ENCODE measurements around the gene RASAL2.
"Not testable (repeated sequence)": the region's sequence is repeated elsewhere in the genome, so short reads cannot be mapped to it uniquely, and the experiment has no call there.

The RASAL2 gene

DNA sequence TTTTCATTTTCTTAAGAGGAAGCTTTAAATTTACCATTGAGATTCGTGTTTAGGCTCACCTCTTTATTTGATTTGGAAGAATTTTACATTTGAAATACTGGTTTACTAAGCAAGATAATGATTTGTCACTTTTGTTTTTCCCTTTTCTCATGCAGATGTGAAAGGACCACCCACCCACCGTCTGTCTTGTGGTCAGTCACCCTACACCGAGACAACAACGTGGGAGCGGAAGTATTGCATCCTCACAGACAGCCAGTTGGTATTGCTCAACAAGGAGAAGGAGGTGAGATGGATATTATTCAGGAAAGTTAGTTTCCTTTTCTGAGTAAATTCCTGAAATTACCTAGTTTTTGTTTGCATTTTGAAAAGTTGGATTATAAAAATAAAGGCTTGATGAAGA is 189.5 kb downstream of the RASAL2 start:
- DNase-seq (ENCODE audit: low read depth in 2 of 2) = no peak

DNA sequence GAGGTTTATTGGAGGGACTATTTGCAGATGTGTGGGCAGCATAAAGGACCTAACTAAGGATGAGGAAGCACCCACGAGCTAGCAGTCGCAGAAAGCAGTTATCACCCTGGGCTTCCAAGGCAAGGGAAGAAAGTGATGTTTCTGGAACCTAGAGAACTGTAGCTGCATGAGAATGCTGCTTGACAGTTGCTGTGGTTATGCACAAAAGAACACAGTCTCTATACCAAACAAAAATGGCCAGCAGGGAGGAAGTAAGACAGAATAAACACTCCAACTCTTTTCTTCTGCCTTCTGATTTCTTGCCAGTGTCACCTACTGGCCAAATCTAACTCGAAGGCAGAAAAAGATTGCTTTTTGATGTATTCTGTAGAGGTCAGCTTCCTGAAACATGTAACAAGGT is 190.2 kb downstream of the RASAL2 start:
- DNase-seq (ENCODE audit: low read depth in 2 of 2) = no peak

DNA sequence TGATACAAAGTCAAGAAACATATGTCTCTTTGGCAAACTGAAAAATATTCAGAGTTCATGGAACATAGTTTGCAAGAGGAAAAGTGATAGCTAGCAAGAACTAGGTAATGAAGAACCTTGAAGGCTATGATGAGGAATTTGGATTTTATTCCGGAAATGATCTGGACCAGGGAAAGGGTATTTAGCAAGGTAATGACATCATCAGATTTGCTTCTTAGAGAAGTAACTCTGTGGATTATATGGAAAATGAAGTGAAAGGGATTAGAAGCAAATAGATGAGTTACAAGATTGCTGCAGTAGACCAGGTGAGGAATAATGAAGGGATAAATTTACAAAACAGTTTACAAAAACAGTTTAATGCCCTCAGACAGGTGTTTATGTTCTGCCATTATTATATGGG is 197.3 kb downstream of the RASAL2 start:
- DNase-seq (ENCODE audit: low read depth in 2 of 2) = no peak

DNA sequence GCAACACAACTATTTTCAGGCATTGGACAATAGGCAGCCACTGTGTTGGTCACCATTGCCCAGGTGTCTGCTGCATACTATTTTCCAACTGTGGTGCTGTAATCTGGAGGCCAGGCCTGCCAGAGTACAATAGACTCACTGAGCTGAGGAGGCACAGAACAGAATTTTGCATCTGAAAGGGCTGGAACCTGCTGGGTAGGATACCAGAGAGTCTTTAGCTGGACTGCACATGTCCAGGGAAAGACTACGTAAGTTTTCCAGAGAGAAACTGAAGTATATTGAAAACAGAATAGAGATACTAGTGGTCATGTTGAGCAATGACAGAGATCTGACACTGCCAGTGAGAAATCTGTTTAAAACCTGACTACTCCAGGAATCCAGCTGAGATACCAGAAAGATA is 200.8 kb downstream of the RASAL2 start:
- DNase-seq (ENCODE audit: low read depth in 2 of 2) = no peak

DNA sequence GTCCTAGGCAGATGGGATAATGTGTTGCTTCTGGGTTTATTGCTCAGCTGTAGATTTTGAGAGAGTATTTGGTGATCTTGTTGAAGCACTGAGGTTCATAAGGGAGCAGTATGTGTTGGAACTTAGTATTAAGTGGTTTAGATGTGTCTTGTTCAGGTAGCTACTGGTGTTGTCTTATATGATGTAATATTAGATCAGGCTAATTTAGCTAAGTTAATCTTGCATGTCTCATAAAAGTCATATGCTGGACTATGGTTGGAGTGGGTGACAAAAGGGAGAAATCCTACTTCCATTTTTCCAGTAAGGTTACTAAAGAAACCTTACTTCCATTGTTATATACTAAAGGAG is 206.4 kb downstream of the RASAL2 start:
- no peak for DNase-seq (ENCODE audit: low read depth in 2 of 2)

DNA sequence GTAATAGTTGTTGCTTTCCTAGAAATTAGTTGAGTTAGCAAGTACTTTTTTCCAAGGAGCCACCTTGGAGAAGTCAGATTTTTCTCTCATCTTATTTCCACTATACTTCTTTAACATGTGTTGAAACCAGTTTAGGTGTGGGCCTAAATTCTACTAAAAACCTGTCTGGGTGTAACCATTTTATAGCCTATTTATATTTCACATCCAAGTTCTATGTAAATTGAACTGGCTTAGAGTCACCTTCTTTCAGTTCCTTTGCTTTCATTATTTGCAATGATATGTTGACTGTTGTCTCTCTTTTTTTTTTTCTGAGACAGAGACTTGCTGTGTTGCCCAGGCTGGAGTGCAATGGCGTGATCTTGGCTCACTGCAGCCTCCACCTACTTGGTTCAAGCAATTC is 207.2 kb downstream of the RASAL2 start:
- DNase-seq (ENCODE audit: low read depth in 2 of 2) = no peak

DNA sequence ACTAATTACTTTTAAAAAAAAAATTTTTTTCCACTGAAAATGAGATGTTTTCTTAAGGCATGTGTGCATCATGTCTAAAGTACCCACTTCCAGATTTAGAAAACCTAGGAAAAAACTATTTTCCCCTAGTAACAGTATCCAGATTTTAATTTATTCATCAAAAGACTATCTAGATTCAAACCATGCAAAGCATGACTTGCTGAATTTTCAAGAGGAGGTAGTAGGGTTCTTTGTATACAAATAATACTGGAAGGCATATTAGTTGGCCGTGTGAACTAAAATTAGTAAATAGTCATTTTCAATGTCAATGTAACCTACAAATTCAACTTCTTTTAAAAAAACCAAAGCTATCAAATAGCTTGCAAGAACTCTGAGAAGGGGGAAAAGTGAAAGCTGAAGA is 213.4 kb downstream of the RASAL2 start:
- DNase-seq (ENCODE audit: low read depth in 2 of 2) = no peak

DNA sequence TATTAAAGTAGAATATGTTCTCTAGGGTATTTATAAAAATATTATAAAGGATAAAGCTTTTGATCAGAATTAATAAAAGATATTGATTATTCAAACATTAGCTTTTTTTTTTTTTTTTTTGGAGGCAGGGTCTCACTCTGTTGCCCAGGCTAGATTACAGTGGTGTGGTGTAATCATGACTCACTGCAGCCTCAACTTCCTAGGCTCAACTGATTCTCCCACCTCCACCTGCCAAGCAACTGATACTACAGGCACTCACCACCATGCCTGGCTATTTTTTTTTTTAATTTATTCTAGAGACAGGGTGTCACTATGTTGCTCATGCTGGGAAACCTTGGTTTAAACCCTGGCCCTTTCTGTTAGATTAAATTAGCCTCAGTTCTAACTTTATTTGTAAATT is 214.5 kb downstream of the RASAL2 start:
- no peak for DNase-seq (ENCODE audit: low read depth in 2 of 2)

DNA sequence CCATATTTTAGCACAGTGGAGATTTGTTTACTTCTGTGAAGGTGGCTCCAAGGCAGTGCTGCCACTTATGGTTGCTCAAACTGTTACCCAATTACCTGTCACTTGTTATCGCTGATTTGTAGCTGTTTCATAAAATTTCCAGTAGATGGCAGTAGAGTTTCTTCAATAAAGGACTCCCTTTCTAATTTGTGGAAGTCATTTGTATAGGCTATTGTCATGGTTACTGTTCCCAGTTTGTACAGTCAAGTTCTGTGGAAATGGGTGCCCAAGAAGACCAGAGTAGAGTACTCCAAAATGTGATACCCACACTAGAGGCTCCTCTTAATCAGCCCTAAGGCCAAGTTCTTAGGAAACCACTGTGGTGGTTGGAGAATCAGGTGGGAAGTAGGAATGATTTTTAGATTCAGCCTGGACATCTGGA is 216.8 kb downstream of the RASAL2 start:
- DNase-seq (ENCODE audit: low read depth in 2 of 2) = no peak

DNA sequence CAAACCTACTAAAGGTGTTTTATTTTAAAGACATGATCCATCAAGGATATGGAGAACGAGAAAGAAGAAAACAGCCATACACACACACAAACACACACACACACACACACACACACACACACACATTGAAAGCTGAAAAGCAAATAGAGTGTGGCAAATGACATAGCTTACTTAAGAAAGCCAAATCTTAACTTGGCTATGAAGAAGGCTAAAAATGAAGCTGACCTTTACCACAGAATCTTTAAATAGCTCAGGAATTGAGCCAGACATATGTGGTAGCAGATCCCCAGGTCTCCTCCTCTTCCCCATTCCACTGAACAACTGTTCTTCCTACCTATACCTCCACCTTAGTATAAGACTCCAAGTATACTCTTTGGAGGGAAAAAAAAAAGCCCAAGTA is 217.3 kb downstream of the RASAL2 start:
- DNase-seq (ENCODE audit: low read depth in 2 of 2) = no peak

DNA sequence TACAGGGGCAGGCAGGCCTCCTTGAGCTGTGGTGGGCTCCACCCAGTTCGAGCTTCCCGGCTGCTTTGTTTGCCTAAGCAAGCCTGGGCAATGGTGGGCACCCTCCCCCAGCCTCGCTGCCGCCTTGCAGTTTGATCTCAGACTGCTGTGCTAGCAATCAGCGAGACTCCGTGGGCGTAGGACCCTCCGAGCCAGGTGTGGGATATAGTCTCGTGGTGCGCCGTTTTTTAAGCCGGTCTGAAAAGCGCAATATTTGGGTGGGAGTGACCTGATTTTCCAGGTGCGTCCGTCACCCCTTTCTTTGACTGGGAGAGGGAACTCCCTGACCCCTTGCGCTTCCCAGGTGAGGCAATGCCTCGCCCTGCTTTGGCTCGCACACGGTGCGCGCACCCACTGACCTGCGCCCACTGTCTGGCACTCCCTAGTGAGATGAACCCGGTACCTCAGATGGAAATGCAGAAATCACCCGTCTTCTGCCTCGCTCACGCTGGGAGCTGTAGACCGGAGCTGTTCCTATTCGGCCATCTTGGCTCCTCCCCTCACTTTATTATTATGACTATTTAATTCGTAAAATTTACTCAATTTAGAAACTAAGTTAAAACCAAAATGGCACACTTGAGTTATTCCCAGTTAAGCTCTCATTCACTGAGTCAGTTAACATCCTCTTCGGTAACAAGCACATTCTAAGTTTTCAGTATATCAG is 226.5 kb downstream of the RASAL2 start:
- DNase-seq (ENCODE audit: low read depth in 2 of 2) = not testable (repeated sequence)

DNA sequence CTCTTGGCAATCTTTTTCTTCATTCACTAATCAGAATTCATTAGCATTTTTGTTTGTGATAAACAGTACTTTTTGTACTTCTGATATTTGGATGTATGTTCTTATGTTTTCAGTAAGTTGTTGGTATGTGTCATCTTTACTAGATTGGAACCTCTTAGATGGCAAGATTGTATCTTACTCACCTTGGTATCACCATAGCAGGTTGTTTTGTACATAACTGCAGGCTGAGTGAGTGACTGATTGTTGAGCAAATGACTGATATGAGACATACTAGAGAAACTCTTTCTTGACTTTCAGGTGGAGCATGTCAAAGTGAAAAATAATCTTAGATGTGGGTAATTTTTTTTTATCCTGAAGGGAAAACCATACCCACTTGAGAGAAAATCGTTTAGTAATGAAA is 229.2 kb downstream of the RASAL2 start:
- no peak for DNase-seq (ENCODE audit: low read depth in 2 of 2)

DNA sequence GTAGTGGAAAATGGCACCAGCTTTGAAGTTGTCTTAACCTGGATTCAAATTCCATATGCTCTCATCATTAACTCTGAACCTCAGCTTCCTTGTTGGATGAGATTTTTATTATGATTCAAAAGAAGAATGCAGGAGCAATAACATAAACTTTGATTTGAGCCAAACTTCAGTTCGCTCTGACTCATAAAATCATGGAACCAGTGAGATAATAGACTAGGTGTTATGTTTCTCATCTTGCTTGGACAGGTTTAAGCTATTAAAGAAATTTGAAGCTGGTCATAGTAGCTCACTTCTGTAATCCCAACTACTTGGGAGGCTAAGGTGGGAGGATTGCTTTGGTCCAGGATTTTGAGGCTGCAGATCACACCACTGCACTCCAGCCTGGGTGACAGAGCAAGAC is 230.1 kb downstream of the RASAL2 start:
- DNase-seq (ENCODE audit: low read depth in 2 of 2) = no peak

DNA sequence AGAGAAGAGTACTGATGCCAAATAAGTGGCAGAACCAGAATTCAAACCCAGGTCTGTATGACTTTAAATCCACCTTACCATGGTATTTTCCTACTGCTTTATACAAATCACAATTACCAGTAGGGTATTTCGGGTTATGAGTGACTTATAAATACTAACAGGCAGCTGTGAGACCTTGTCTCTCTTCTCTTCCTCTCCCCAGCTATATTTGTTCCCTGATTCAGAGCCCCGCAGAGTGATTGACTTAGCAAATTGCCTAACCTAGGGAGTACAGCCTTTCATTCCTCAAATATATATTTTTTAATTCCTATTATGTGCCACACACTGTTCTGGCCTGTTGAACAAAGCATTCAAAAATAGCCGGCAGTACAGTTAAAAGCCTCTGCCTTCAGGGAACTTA is 234.8 kb downstream of the RASAL2 start:
- no peak for DNase-seq (ENCODE audit: low read depth in 2 of 2)

DNA sequence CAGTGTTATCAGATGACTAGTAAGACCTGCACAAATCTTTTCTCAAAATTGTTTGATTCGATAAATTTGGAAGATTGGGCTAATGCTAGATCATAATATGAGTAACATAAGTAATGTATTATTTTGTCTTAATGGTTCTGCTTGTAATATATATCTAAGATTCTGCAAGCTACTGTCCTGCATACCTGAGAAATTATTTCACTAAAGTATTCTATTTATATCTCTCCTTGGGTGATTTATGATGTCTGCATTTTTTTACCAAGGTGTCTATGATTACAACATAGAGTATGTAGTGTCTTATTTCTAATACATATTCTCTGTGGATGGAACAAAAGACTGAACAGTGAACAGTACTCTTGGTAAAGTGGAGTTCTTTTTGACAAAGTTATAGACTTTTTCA is 236.2 kb downstream of the RASAL2 start:
- no peak for DNase-seq (ENCODE audit: low read depth in 2 of 2)

DNA sequence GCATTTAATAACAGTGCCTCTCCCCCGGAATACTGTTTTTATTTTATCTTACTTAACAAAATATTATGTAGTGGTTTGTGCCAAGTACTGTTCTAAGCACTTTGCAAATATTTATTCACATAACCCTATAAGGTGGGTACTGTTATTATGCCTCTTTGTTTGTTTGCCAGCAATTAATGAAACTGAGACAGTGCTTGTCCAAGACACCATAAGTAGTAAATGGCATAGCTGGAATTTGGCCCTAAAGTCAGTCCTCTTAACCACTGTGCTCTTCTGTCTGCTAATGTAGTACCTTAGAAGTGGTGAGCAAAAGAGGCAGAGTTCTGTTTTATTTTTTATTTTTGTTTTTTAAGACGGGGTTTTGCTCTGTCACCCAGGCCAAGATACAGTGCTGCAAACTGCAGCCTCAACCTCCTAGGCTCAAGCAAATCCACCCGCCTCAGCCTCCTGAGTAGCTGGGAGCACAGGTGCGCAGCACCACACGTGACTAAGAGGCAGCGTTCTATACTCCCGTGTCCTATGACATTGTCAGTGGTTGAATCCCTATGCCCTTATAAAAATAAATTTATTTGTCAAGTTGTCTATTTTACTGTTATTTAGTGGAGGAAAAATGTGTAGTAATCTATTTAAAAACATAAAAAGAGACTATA is 237.1 kb downstream of the RASAL2 start:
- no peak for DNase-seq (ENCODE audit: low read depth in 2 of 2)

DNA sequence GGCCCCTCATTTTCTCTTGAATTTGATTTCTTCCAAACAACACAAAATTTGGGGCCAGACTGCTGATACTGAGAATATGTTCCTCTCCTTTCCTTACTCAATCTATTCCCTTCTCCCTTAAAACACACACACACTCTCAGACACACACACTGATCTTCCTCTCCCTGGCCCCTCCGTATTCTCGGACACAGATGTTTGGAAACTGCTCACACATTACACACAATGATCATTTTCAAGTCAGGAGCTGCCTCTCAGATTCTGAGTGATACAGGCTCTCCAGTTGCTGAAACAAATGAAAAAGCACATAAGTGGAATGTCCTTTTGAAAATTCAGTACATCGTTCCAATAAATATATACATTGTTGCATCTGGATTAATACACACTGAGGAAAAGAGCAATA is 241.5 kb downstream of the RASAL2 start:
- no peak for DNase-seq (ENCODE audit: low read depth in 2 of 2)

DNA sequence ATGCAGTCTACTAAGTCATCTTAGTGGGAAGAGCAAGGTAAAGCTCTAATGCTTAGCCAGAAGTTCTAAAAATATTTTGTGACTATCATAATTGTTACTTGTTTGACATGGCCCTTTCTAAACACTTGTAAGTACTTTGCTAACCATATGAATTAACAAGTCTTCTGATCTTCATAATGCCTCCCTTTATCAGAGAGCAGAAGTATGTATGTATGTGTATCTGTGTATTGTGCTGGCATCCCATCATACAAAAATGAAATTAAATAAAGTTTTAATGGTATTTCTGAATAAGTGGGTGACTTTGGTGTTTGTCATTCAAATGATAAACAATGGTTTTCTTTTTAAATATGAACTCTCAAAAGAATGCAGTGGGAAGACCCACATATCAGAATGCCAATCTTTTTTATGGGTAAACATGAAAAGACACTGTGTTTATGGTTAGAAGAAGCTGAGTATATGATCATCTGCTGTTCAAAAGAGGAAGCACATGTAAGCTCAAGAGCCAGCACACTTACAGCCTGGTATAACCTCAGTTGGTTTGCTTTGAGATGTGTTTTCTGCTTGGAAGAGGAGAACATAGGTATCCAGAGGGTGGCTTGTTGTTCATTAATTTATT is 243.3 kb downstream of the RASAL2 start:
- no peak for DNase-seq (ENCODE audit: low read depth in 2 of 2)

DNA sequence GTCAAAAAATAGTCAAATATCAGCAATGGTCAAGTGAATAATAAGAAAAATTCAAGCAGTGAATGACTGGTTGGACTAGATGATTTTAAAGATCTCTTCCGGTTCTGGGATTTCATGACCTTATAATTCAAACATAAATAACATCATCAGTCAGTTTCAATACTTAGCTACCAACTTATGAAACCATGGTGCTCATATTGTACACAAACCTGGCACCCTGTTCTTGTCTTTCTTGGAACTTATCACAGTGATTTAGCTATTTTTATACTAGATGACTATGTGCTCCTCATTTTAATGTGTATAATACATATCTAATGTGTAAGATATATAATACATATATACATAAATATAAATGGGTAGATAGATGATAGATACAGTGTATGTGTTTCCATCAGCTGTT is 245.9 kb downstream of the RASAL2 start:
- no peak for DNase-seq (ENCODE audit: low read depth in 2 of 2)

DNA sequence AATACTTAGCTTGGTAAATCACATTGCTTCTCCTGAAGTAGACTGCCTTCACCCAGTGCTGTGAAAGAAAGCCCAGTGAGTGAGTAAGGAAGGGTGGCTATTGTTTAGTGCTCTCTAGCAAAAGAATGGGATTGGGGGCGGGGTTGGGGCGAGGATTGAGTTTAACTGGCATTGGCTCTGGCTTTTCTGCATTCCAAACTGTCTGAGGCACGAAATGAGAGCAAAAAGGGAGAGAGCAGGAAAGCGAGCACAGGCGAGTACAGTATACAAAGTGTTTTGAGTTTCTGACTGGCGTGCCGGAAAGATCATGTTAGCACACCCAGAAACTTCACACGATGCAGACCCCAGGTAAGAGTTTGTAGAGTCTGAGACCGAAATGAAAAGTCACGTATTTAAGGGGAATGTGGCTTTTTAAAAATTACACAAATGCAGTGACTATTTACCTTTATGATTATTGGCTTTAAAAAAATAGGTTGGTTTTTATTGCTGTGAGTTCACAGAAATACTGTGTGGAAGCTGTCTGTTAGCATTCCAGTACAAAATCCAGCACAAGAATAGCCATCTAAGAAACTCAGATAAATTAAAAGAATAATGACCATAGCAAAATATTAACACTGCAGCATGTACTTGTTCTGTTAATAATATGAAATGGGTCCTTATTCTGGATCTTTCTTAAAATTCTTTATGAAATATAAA is 247.5 kb downstream of the RASAL2 start:
- no peak for DNase-seq (ENCODE audit: low read depth in 2 of 2)

DNA sequence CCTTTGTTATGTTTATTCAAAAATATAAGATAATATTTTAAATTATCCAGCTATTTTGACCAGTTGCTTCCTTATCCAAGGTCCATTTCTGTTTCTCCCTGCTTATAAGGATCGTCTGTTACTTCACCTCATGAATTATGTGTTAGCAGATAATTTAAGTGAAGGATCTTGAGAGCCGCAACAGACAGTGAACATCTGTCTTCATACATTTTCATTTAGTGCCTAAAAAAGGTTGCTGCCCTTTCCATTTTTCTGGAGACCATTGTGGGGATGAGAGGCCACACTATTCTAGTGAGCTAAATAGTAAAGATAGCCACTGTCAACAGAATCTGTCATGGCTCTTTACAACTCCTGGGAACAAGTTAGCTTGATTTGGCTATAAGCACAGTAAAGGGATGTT is 248.8 kb downstream of the RASAL2 start:
- no peak for DNase-seq (ENCODE audit: low read depth in 2 of 2)

DNA sequence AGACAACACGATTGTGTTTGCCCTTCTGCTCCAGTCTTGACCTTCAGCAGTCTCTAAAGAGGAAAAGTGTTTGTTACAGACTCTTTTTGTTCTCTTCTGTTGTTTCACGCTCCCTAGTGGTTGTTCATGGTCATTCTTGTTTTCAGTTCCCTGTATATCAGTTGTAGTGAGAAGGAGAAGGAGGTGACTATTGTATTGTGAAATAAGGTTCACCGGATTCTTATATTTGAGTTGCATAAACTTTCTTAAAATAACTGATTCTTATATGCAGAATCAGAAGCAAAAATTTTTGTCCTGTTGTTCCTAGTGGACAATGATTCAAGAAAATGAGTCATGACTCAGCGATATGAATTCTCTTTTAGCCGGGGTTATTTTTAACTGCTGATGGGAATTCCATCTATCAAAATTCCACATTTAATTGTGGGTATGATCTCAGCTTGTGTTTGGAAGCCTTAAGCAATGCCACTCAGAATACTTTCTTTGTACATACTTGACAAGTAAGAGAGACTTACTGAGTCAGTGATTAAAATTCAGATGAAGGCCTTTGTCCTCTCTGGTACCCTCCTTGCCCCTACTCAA is 250.7 kb downstream of the RASAL2 start:
- DNase-seq (ENCODE audit: low read depth in 2 of 2) = no peak

DNA sequence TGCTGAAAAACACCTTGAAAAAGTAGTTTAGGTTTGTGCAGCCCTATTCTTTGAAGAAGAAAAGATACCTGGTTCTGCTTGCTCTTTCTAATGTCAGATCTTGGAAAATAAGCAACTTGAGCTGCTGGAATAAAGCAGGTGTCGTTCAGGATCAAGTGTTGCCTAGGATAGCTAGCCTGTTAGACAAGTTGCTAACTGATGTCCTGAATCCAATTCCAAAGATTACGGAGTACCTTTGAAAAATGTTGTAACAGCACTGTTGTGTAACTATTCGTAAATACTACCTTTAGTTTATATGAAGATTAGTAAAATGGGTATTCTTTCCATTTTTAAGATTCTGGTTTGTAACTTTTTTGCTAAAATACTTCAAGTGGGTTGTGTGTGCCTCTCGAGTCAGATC is 251.3 kb downstream of the RASAL2 start:
- DNase-seq (ENCODE audit: low read depth in 2 of 2) = no peak
